Measurements from ENCODE around the gene ITPK1.

DNA sequence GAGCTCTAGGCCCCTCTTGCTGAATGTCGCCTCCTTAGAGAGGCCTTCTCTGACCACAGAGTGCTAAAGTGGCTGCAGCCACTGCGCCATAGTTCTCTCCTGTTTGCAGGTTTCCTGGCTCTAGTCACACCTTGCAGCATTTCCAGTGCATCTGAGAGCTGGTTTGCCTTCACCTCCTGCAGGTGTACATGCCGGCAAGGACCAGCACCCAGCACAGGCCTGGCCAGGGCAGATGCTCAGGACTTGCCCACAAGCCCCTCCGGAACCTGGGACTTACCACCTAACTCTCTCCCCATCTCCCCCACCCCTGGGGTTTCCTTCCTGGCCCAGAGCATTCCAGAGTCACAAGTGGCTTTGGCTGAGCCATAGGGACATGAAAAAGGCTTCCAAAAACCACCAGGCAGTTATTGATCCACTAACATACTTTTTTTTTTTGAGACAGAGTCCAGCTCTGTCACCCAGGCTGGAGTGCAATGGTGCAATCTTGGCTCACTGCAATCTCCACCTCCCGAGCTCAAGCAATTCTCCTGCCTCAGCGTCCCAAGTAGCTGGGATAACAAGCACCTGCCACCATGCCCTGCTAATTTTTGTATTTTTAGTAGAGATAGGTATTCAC, 9.1 kb downstream of the ITPK1 start:
- TF ChIP-seq, protein P1, sequence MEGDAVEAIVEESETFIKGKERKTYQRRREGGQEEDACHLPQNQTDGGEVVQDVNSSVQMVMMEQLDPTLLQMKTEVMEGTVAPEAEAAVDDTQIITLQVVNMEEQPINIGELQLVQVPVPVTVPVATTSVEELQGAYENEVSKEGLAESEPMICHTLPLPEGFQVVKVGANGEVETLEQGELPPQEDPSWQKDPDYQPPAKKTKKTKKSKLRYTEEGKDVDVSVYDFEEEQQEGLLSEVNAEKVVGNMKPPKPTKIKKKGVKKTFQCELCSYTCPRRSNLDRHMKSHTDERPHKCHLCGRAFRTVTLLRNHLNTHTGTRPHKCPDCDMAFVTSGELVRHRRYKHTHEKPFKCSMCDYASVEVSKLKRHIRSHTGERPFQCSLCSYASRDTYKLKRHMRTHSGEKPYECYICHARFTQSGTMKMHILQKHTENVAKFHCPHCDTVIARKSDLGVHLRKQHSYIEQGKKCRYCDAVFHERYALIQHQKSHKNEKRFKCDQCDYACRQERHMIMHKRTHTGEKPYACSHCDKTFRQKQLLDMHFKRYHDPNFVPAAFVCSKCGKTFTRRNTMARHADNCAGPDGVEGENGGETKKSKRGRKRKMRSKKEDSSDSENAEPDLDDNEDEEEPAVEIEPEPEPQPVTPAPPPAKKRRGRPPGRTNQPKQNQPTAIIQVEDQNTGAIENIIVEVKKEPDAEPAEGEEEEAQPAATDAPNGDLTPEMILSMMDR (conservative IDR thresholded peaks at IDR 0.05 in 1 of 2, IDR thresholded peaks at IDR 0.05 in 1 of 2; ENCODE audit: extremely low read depth in 1 of 2, insufficient read depth in 1 of 2, low read depth in 1 of 2, low read length in 2 of 2), result no peak
- no peak for TF ChIP-seq EZH2 (IDR thresholded peaks at IDR 0.05; ENCODE audit: borderline replicate concordance, low read length)

All from mammary epithelial cell (primary cell).